ENCODE data around the gene ZNF335.

DNA sequence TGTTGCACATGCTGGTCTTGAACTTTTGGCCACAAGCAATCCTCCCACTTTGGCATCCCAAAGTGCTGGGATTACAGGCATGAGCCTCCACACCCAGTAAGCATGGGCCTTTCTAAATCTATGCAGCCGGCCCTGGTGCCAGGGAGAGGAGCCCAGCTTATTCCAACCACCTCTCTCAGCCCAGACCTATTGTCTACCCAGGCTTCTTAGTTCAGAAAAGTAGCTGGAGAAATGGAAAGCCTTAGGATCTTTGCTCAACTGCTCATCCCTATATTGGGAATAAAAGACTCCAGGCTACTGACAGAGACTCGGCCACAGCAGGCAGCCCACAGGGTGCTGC lies 45.3 kb downstream of the ZNF335 start:
- TF ChIP-seq POLR2A (IDR thresholded peaks at IDR 0.05; ENCODE audit: low read depth, low read length) (no peak), POLR2AphosphoS5 (IDR thresholded peaks at IDR 0.05; ENCODE audit: low read depth, low read length) (no peak), SPI1 (IDR thresholded peaks at IDR 0.05; ENCODE audit: low read depth, low read length) (no peak), TAF1 (IDR thresholded peaks at IDR 0.05; ENCODE audit: low read depth, low read length) (no peak)
